CD14-positive monocyte (primary cell): ENCODE data around the gene KREMEN1. TPM values are rescaled to one million over a fixed set of nuclear protein-coding genes. Genes with fewer than 3 reads are reported as not detected.
A peak's percentile ranks its signal among the peaks of the same experiment; 100 is the strongest.

Source experiments
- DNase-seq, 3 donors: peaks; one replicate each; pipeline ENCODE4 v3.0.0-alpha.2; 2011 to 2022
- H2AFZ ChIP-seq: 2 replicates; pipeline ENCODE4 v1.6.0; 2012; ENCODE audit warnings: mild to moderate bottlenecking, low read depth, low read length, inconsistent platforms; ENCODE audit not compliant: insufficient read depth, poor library complexity, severe bottlenecking
- H3K27ac ChIP-seq, 2 donors: 1 replicate in 1 of 2; 2 replicates in 1 of 2; pipeline ENCODE4 v1.5.1; 2012 to 2013; ENCODE audit warnings: low read length in 2 of 2, control low read depth in 1 of 2, inconsistent platforms in 1 of 2, low read depth in 1 of 2, mild to moderate bottlenecking in 1 of 2
- H3K27me3 ChIP-seq, 2 donors: one replicate each; pipeline versions ENCODE4 v1.6.0 to v1.6.1; 2011 to 2013; ENCODE audit warnings: low read length in 2 of 2; ENCODE audit not compliant: control insufficient read depth in 2 of 2, insufficient read depth in 2 of 2
- H3K36me3 ChIP-seq, 2 donors: replicated peaks in 1 of 2; 1 replicate in 1 of 2; 2 replicates in 1 of 2; pipeline versions ENCODE4 v1.5.1 to v1.6.1; 2012 to 2013; ENCODE audit warnings: low read length in 2 of 2, control low read depth in 1 of 2, inconsistent platforms in 1 of 2, mild to moderate bottlenecking in 1 of 2; ENCODE audit not compliant: insufficient read depth in 2 of 2, control insufficient read depth in 1 of 2
- H3K4me1 ChIP-seq, 2 donors: 1 replicate in 1 of 2; 2 replicates in 1 of 2; pipeline versions ENCODE4 v1.5.1 to v1.6.1; 2012 to 2013; ENCODE audit warnings: low read length in 2 of 2, control low read depth in 1 of 2, inconsistent platforms in 1 of 2, mild to moderate bottlenecking in 1 of 2, moderate library complexity in 1 of 2; ENCODE audit not compliant: insufficient read depth in 2 of 2, control insufficient read depth in 1 of 2
- H3K4me2 ChIP-seq: replicated peaks from 2 replicates; pipeline ENCODE3; 2012; ENCODE audit warnings: low read length, moderate library complexity, mild to moderate bottlenecking; ENCODE audit not compliant: poor library complexity, severe bottlenecking; ENCODE audit errors: extremely low read depth
- H3K4me3 ChIP-seq, 3 experiments: fragments of 200-600 bp in 1 of 3; sonication (generic) in 1 of 3; replicated peaks in 1 of 3; 1 replicate in 2 of 3; 2 replicates in 1 of 3; pipeline ENCODE4 v1.5.1; 2011 to 2013; ENCODE audit warnings: low read length in 3 of 3, mild to moderate bottlenecking in 3 of 3, control low read depth in 2 of 3, low read depth in 2 of 3, inconsistent platforms in 1 of 3, moderate library complexity in 1 of 3
- H3K79me2 ChIP-seq: 2 replicates; pipeline ENCODE4 v1.6.0; 2012; ENCODE audit warnings: mild to moderate bottlenecking, control low read depth, inconsistent platforms, low read length, moderate library complexity; ENCODE audit not compliant: insufficient read depth
- H3K9ac ChIP-seq: 2 replicates; pipeline ENCODE4 v1.6.0; 2017; ENCODE audit warnings: low read length, mild to moderate bottlenecking; ENCODE audit not compliant: insufficient read depth, poor library complexity, severe bottlenecking
- H3K9me3 ChIP-seq, 2 donors: replicated peaks in 1 of 2; 1 replicate in 1 of 2; 2 replicates in 1 of 2; pipeline versions ENCODE4 v1.5.1 to v1.6.1; 2012 to 2013; ENCODE audit warnings: low read length in 2 of 2, control low read depth in 1 of 2; ENCODE audit not compliant: control insufficient read depth in 1 of 2, insufficient read depth in 1 of 2
- H4K20me1 ChIP-seq: 2 replicates; pipeline ENCODE4 v1.6.0; 2012; ENCODE audit warnings: mild to moderate bottlenecking, low read length, control low read depth, moderate library complexity; ENCODE audit not compliant: insufficient read depth
- H3K27ac Mint-ChIP-seq, 7 donors: one replicate each; pipeline ENCODE4 v1.8.0; 2020; ENCODE audit warnings: mild to moderate bottlenecking in 7 of 7, mixed read lengths in 7 of 7, moderate library complexity in 6 of 7, inconsistent platforms in 2 of 7
- H3K27me3 Mint-ChIP-seq, 3 donors: one replicate each; pipeline ENCODE4 v1.8.0; 2021 to 2022; ENCODE audit warnings: low read depth in 3 of 3, mild to moderate bottlenecking in 3 of 3, mixed read lengths in 3 of 3, moderate library complexity in 3 of 3, inconsistent platforms in 1 of 3
- H3K36me3 Mint-ChIP-seq, 2 donors: one replicate each; pipeline ENCODE4 v1.8.0; 2020; ENCODE audit warnings: mixed read lengths in 2 of 2, inconsistent platforms in 1 of 2, mild to moderate bottlenecking in 1 of 2
- H3K4me1 Mint-ChIP-seq: one replicate; pipeline ENCODE4 v1.8.0; 2020; ENCODE audit warnings: mild to moderate bottlenecking, mixed read lengths
- H3K4me3 Mint-ChIP-seq, 2 donors: one replicate each; pipeline ENCODE4 v1.8.0; 2020; ENCODE audit warnings: mild to moderate bottlenecking in 2 of 2, mixed read lengths in 2 of 2, moderate library complexity in 1 of 2
- H3K9me3 Mint-ChIP-seq, 7 donors: one replicate each; pipeline ENCODE4 v1.8.0; 2020 to 2022; ENCODE audit warnings: mixed read lengths in 7 of 7, mild to moderate bottlenecking in 6 of 7, moderate library complexity in 6 of 7, inconsistent platforms in 2 of 7
- WGBS: methylation state at CpG from one replicate; pipeline ENCODE4 v1.1.5; 2013; ENCODE audit warnings: missing lambda C conversion rate; ENCODE audit not compliant: insufficient coverage; 5-methylcytosine and 5-hydroxymethylcytosine counted together
- intact Hi-C, 2 donors: fragments of 100-400 bp; cut with micrococcal nuclease; formaldehyde crosslinking; loops; one replicate each; pipeline versions ENCODE4 v1.15.0 to v1.15.1; 2023
- polyA plus RNA-seq, 3 donors: library from polyadenylated mRNA; depleted of rRNA in 1 of 3; unstranded in 2 of 3; stranded (reverse) in 1 of 3; fragments of 300-500 nt in 2 of 3; fragments of >200 nt in 1 of 3; fragmentation: Illumina TruSeq in 2 of 3; gene quantifications; 1 replicate in 2 of 3; 2 replicates in 1 of 3; pipeline ENCODE4 v1.2.3, GENCODE V29; 2012 to 2021
- TF ChIP-seq, protein P1 (sequence below): fragments of 200-600 bp; IDR thresholded peaks from one replicate; pipeline ENCODE4 v1.8.0; 2022; ENCODE audit warnings: antibody characterized with exemption, mild to moderate bottlenecking

The KREMEN1 gene
- polyA plus RNA-seq, 3 donors = 0.47 to 1.6 (median 0.69) TPM

GRCh38 chr22:29125844-29126243 is 53.0 kb downstream of the KREMEN1 start:
- no peak overlapping the region for H3K27ac ChIP-seq
- no peaks in the 10 kb centered on the region for H3K36me3 ChIP-seq
- no peaks in the 10 kb centered on the region for H3K4me1 ChIP-seq
- H3K4me2 ChIP-seq = no peak overlapping the region
- Mint-ChIP-seq H3K9me3 (peaks cover 0 to 2% (median 0%) of the 10 kb centered on the region in 7 donors), H3K4me3 (no peak overlapping the region), H3K27ac (no peak overlapping the region), H3K27me3 (peaks cover 0 to 5% (median 0%) of the 10 kb centered on the region in 3 donors), H3K4me1 (no peaks in the 10 kb centered on the region), H3K36me3 (no peaks in the 10 kb centered on the region)
- DNase-seq = no peak
- H2AFZ ChIP-seq = no peak overlapping the region
- no peak overlapping the region for H3K4me3 ChIP-seq
- intact Hi-C loops = no loop called here
- TF ChIP-seq, protein P1, sequence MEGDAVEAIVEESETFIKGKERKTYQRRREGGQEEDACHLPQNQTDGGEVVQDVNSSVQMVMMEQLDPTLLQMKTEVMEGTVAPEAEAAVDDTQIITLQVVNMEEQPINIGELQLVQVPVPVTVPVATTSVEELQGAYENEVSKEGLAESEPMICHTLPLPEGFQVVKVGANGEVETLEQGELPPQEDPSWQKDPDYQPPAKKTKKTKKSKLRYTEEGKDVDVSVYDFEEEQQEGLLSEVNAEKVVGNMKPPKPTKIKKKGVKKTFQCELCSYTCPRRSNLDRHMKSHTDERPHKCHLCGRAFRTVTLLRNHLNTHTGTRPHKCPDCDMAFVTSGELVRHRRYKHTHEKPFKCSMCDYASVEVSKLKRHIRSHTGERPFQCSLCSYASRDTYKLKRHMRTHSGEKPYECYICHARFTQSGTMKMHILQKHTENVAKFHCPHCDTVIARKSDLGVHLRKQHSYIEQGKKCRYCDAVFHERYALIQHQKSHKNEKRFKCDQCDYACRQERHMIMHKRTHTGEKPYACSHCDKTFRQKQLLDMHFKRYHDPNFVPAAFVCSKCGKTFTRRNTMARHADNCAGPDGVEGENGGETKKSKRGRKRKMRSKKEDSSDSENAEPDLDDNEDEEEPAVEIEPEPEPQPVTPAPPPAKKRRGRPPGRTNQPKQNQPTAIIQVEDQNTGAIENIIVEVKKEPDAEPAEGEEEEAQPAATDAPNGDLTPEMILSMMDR = no peak
- H3K9ac ChIP-seq = no peak overlapping the region
- no peaks in the 10 kb centered on the region for H4K20me1 ChIP-seq
- no CpG with 5 or more reads among the region's 5 CpGs for WGBS
- peaks cover 2% of the 10 kb centered on the region in 2 donors for H3K27me3 ChIP-seq
- H3K79me2 ChIP-seq = no peaks in the 10 kb centered on the region
- H3K9me3 ChIP-seq = no peaks in the 10 kb centered on the region

DNA sequence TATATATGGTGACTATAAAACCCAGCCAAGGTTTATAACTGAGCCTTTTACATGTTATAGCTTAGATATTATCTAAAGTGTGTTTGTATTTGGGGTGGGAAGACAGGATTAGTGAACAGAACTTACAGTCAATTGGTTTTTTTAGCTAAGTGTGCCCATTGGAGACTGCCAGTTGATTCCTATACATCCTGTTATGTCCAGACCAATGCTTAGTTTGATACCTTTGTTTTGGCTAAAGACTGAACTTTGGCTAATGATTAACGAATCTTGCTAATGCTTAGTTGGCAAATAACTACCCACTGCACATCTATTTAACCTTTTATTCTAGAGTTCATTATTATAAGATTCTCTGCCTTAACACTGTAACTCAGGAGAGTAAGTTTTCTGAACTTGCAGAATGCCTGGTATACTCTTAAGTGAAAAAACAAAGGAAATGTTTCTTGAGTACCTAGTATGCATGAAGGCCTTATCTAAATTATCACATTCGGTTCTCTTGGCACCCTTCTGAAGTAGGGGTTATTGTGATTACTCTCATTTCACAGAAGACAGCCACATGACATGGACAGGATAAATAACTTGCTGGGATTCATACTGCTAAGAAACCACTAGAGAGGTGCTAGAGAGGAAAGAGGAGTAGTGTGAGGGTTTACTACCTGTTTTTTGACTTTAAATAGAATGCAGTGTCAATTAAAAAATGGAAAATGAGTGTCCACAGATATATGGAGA is 54.0 kb downstream of the KREMEN1 start:
- Mint-ChIP-seq H3K9me3 (peaks cover 0 to 2% (median 0%) of the 10 kb centered on the region in 7 donors), H3K27me3 (peaks cover 0 to 5% (median 0%) of the 10 kb centered on the region in 3 donors), H3K4me3 (no peak overlapping the region), H3K27ac (peak overlapping the region in 1 of 7 donors; percentile 46), H3K4me1 (no peaks in the 10 kb centered on the region), H3K36me3 (no peaks in the 10 kb centered on the region)
- no peak for DNase-seq
- no peak overlapping the region for H3K4me3 ChIP-seq
- intact Hi-C loops = no loop called here
- no peaks in the 10 kb centered on the region for H4K20me1 ChIP-seq
- no peak overlapping the region for H3K4me2 ChIP-seq
- no peaks in the 10 kb centered on the region for H3K27me3 ChIP-seq
- no peaks in the 10 kb centered on the region for H3K9me3 ChIP-seq
- H2AFZ ChIP-seq = no peak overlapping the region
- no peaks in the 10 kb centered on the region for H3K4me1 ChIP-seq
- H3K27ac ChIP-seq = no peak overlapping the region
- H3K9ac ChIP-seq = no peak overlapping the region
- TF ChIP-seq, protein P1 = no peak
- no CpG with 5 or more reads among the region's 2 CpGs for WGBS
- no peaks in the 10 kb centered on the region for H3K36me3 ChIP-seq
- H3K79me2 ChIP-seq = no peaks in the 10 kb centered on the region
